ENCODE measurements around the gene RGS12. TPM values are rescaled to one million over a fixed set of nuclear protein-coding genes. Genes with fewer than 3 reads are reported as not detected.

RGS12 gene
- total RNA-seq, 2 experiments from 2014 or later, result 9.7 to 10.9 TPM

- H3K9me3 Mint-ChIP-seq, result no peaks in the 10 kb centered on the region
- no peaks in the 10 kb centered on the region for H3K27me3 Mint-ChIP-seq
- H3K4me1 Mint-ChIP-seq, result no peaks in the 10 kb centered on the region
- no peak overlapping the region for H3K4me3 Mint-ChIP-seq
- H3K27ac Mint-ChIP-seq, result no peak overlapping the region
- CTCF ChIA-PET, result interaction anchor here (1.4 to 1.8 kb wide), 2 partner anchors 9 to 26 kb away, joined by 3 read pairs; no protein-coding TSS in a partner anchor
- POLR2A ChIA-PET, result no interaction called here
- DNase-seq, result no peak
- H3K36me3 Mint-ChIP-seq (ENCODE audit: low read depth), result no peaks in the 10 kb centered on the region
These were observed 24.9 kb downstream of the RGS12 start for GRCh38 chr4:3317656-3318211.

GRCh38 chr4:3318561-3319021, 25.8 kb downstream of the RGS12 start:
- POLR2A ChIA-PET, result no interaction called here
- CTCF ChIA-PET, result interaction anchor here (1.1 to 1.8 kb wide), 3 partner anchors 9 to 25 kb away, joined by 3 read pairs; no protein-coding TSS in a partner anchor
- no peak overlapping the region for H3K27ac Mint-ChIP-seq
- H3K4me3 Mint-ChIP-seq, result no peak overlapping the region
- H3K9me3 Mint-ChIP-seq, result no peaks in the 10 kb centered on the region
- no peaks in the 10 kb centered on the region for H3K4me1 Mint-ChIP-seq
- no peak for DNase-seq
- no peaks in the 10 kb centered on the region for H3K27me3 Mint-ChIP-seq
- H3K36me3 Mint-ChIP-seq (ENCODE audit: low read depth), result no peaks in the 10 kb centered on the region

GRCh38 chr4:3320361-3321023, 27.7 kb downstream of the RGS12 start:
- POLR2A ChIA-PET, result no interaction called here
- H3K4me1 Mint-ChIP-seq, result no peaks in the 10 kb centered on the region
- CTCF ChIA-PET, result no interaction called here

GRCh38 chr4:3321295-3321889, 28.6 kb downstream of the RGS12 start:
- no peaks in the 10 kb centered on the region for H3K4me1 Mint-ChIP-seq
- H3K36me3 Mint-ChIP-seq (ENCODE audit: low read depth), result no peaks in the 10 kb centered on the region
- ChIA-PET POLR2A (no interaction called here), CTCF (no interaction called here)
- H3K4me3 Mint-ChIP-seq, result no peak overlapping the region
- no peaks in the 10 kb centered on the region for H3K27me3 Mint-ChIP-seq
- H3K27ac Mint-ChIP-seq, result no peak overlapping the region
- H3K9me3 Mint-ChIP-seq, result no peaks in the 10 kb centered on the region
- no peak for DNase-seq

More at GRCh38 chr4:3320361-3321023, 27.7 kb downstream of the RGS12 start:
- Mint-ChIP-seq H3K36me3 (ENCODE audit: low read depth) (no peaks in the 10 kb centered on the region), H3K27ac (no peak overlapping the region), H3K4me3 (no peak overlapping the region), H3K27me3 (no peaks in the 10 kb centered on the region), H3K9me3 (no peaks in the 10 kb centered on the region)
- DNase-seq, result no peak

GRCh38 chr4:3322059-3322550, 29.3 kb downstream of the RGS12 start:
- no peaks in the 10 kb centered on the region for H3K9me3 Mint-ChIP-seq
- H3K36me3 Mint-ChIP-seq (ENCODE audit: low read depth), result no peaks in the 10 kb centered on the region

GRCh38 chr4:3323071-3323481, 30.3 kb downstream of the RGS12 start:
- H3K4me3 Mint-ChIP-seq, result no peak overlapping the region
- ChIA-PET POLR2A (no interaction called here), CTCF (no interaction called here)
- no peaks in the 10 kb centered on the region for H3K4me1 Mint-ChIP-seq
- DNase-seq, result no peak
- H3K27me3 Mint-ChIP-seq, result peaks cover 7% of the 10 kb centered on the region
- H3K9me3 Mint-ChIP-seq, result no peaks in the 10 kb centered on the region
- no peaks in the 10 kb centered on the region for H3K36me3 Mint-ChIP-seq (ENCODE audit: low read depth)
- no peak overlapping the region for H3K27ac Mint-ChIP-seq

More at GRCh38 chr4:3322059-3322550, 29.3 kb downstream of the RGS12 start:
- H3K4me3 Mint-ChIP-seq, result no peak overlapping the region
- H3K4me1 Mint-ChIP-seq, result no peaks in the 10 kb centered on the region
- CTCF ChIA-PET, result no interaction called here
- DNase-seq, result no peak
- H3K27ac Mint-ChIP-seq, result no peak overlapping the region
- peaks cover 4% of the 10 kb centered on the region for H3K27me3 Mint-ChIP-seq
- POLR2A ChIA-PET, result no interaction called here

- Mint-ChIP-seq H3K4me3 (no peak overlapping the region), H3K27ac (no peak overlapping the region), H3K4me1 (no peaks in the 10 kb centered on the region), H3K9me3 (no peaks in the 10 kb centered on the region), H3K27me3 (peaks cover 7% of the 10 kb centered on the region), H3K36me3 (ENCODE audit: low read depth) (no peaks in the 10 kb centered on the region)
- ChIA-PET CTCF (interaction anchor here (1.1 kb wide), 1 partner anchor 33 kb away, joined by 3 read pairs; no protein-coding TSS in a partner anchor), POLR2A (no interaction called here)
- DNase-seq, result no peak
These were observed 31.4 kb downstream of the RGS12 start for GRCh38 chr4:3324093-3324815.

GRCh38 chr4:3328814-3329663, 36.2 kb downstream of the RGS12 start:
- Mint-ChIP-seq H3K4me1 (no peaks in the 10 kb centered on the region), H3K27me3 (peaks cover 7% of the 10 kb centered on the region), H3K27ac (no peak overlapping the region), H3K36me3 (ENCODE audit: low read depth) (no peaks in the 10 kb centered on the region), H3K9me3 (no peaks in the 10 kb centered on the region), H3K4me3 (no peak overlapping the region)
- ChIA-PET CTCF (no interaction called here), POLR2A (interaction anchor here (0.5 kb wide), 1 partner anchor 17 kb away, joined by 3 read pairs; no protein-coding TSS in a partner anchor)
- DNase-seq, result no peak

- Mint-ChIP-seq H3K36me3 (ENCODE audit: low read depth) (no peaks in the 10 kb centered on the region), H3K27ac (no peak overlapping the region), H3K27me3 (peaks cover 7% of the 10 kb centered on the region), H3K4me3 (no peak overlapping the region), H3K9me3 (no peaks in the 10 kb centered on the region), H3K4me1 (no peaks in the 10 kb centered on the region)
- CTCF ChIA-PET, result no interaction called here
- no peak for DNase-seq
- POLR2A ChIA-PET, result interaction anchor here (0.5 kb wide), 1 partner anchor 16 kb away, joined by 3 read pairs; no protein-coding TSS in a partner anchor
These were observed 37.1 kb downstream of the RGS12 start for GRCh38 chr4:3329887-3330286.

GRCh38 chr4:3330707-3331106, 37.9 kb downstream of the RGS12 start:
- ChIA-PET POLR2A (no interaction called here), CTCF (interaction anchor here (0.9 kb wide), 1 partner anchor 11 kb away, joined by 3 read pairs; no protein-coding TSS in a partner anchor)
- Mint-ChIP-seq H3K36me3 (ENCODE audit: low read depth) (no peaks in the 10 kb centered on the region), H3K27me3 (peaks cover 7% of the 10 kb centered on the region), H3K4me1 (no peaks in the 10 kb centered on the region), H3K9me3 (no peaks in the 10 kb centered on the region), H3K4me3 (no peak overlapping the region), H3K27ac (no peak overlapping the region)
- DNase-seq, result no peak

- no peak for DNase-seq
- CTCF ChIA-PET, result no interaction called here
- Mint-ChIP-seq H3K9me3 (no peaks in the 10 kb centered on the region), H3K4me3 (no peak overlapping the region), H3K4me1 (no peaks in the 10 kb centered on the region), H3K27ac (no peak overlapping the region), H3K36me3 (ENCODE audit: low read depth) (no peaks in the 10 kb centered on the region), H3K27me3 (peaks cover 7% of the 10 kb centered on the region)
- POLR2A ChIA-PET, result no interaction called here
These were observed 38.9 kb downstream of the RGS12 start for GRCh38 chr4:3331511-3332394.

Data from activated CD4-positive, alpha-beta T cell treated with anti-CD3 and anti-CD28 coated beads, Interleukin-2, amount 10 ng/mL, durations not matched to agents 7 days and 5 days (primary cell).